HCT116 (cell line): Measurements from ENCODE around the gene FAM193A. TPM values are rescaled to one million over a fixed set of nuclear protein-coding genes. Genes with fewer than 3 reads are reported as not detected.

ENCODE experiments used
- ATAC-seq: fragments of 200-7000 bp; cut with Tn5 transposase; 2 replicates; pipeline ENCODE4 v1.9.1; 2020; ENCODE audit warnings: mild to moderate bottlenecking, moderate library complexity
- BruUV-seq: library from RNA; stranded (reverse); fragments of 400-500 nt; replicated peaks from 2 replicates; lab custom pipeline; 2021; lab: Mats Ljungman, UMichigan
- CTCF ChIA-PET: fragments of 300-600 bp; sonication (Branson Sonifier 250); formaldehyde crosslinking; loops from one replicate; lab custom pipeline; 2021; ENCODE audit warnings: antibody characterized with exemption; lab: Charles Lee
- POLR2A ChIA-PET: fragments of 300-600, 350-600 bp; sonication (Branson Sonifier 250); formaldehyde crosslinking; loops from one replicate; lab custom pipeline; 2021; ENCODE audit warnings: antibody characterized with exemption; lab: Charles Lee
- RAD21 ChIA-PET, 2 experiments: fragments of 300-600 bp; sonication (Branson Sonifier 250); formaldehyde crosslinking; loops; one replicate each; lab custom pipeline; 2023; ENCODE audit warnings: low total read pairs in 2 of 2; ENCODE audit not compliant: uncharacterized antibody in 2 of 2, unreplicated experiment in 2 of 2, low non-redundant PET in 1 of 2; lab: Charles Lee
- DNase-seq: peaks from one replicate; pipeline ENCODE4 v3.0.0-alpha.2; 2010; ENCODE audit warnings: low read depth, low spot score
- H2AFZ ChIP-seq: fragments of 200-600 bp; shearing (Covaris generic), sonication (generic); 2 replicates; pipeline ENCODE4 v1.6.1; 2017; ENCODE audit warnings: low read depth, mixed run types, mixed read lengths, antibody characterized with exemption, low read length; ENCODE audit not compliant: poor library complexity, severe bottlenecking
- H3K27ac ChIP-seq: 2 replicates; pipeline ENCODE4 v1.5.1; 2012; ENCODE audit warnings: low read depth, low read length
- H3K27me3 ChIP-seq: fragments of 200-600 bp; sonication (generic); 2 replicates; pipeline ENCODE4 v1.6.1; 2016; ENCODE audit warnings: mixed run types, low read length, mixed read lengths; ENCODE audit not compliant: insufficient read depth
- H3K36me3 ChIP-seq, 2 experiments: fragments of 200-500 bp in 1 of 2; fragments of 200-600 bp in 1 of 2; sonication (Bioruptor generic) in 1 of 2; sonication (generic) in 1 of 2; 2 replicates each; pipeline versions ENCODE4 v1.5.1 to v1.6.1; 2014 to 2016; ENCODE audit warnings: low read length in 2 of 2, inconsistent platforms in 1 of 2, mixed read lengths in 1 of 2, mixed run types in 1 of 2; ENCODE audit not compliant: insufficient read depth in 2 of 2, control insufficient read depth in 1 of 2
- H3K4me1 ChIP-seq, 2 experiments: fragments of 200-600 bp in 1 of 2; sonication (generic) in 1 of 2; 2 replicates each; pipeline versions ENCODE4 v1.5.1 to v1.6.1; 2012 to 2017; ENCODE audit warnings: low read length in 2 of 2, inconsistent platforms in 1 of 2, mild to moderate bottlenecking in 1 of 2, mixed read lengths in 1 of 2, mixed run types in 1 of 2, moderate library complexity in 1 of 2; ENCODE audit not compliant: insufficient read depth in 2 of 2, control insufficient read depth in 1 of 2
- H3K4me2 ChIP-seq: fragments of 200-600 bp; sonication (generic); 2 replicates; pipeline ENCODE4 v1.6.1; 2017; ENCODE audit warnings: mixed run types, low read length, mixed read lengths
- H3K4me3 ChIP-seq, 2 experiments: fragments of 200-600 bp in 1 of 2; sonication (generic) in 1 of 2; replicated peaks in 1 of 2; 2 replicates each; pipeline ENCODE4 v1.5.1; 2011 to 2016; ENCODE audit warnings: low read length in 2 of 2, control low read depth in 1 of 2, low read depth in 1 of 2, mild to moderate bottlenecking in 1 of 2, mixed read lengths in 1 of 2, mixed run types in 1 of 2
- H3K79me2 ChIP-seq: fragments of 200-600 bp; sonication (generic); 2 replicates; pipeline ENCODE4 v1.6.1; 2017; ENCODE audit warnings: mild to moderate bottlenecking, mixed run types, low read length, moderate library complexity, mixed read lengths; ENCODE audit not compliant: insufficient read depth
- H3K9ac ChIP-seq: fragments of 200-600 bp; sonication (generic); 2 replicates; pipeline ENCODE4 v1.6.1; 2016; ENCODE audit warnings: low read length, mixed read lengths
- H3K9me2 ChIP-seq: fragments of 200-600 bp; sonication (generic), shearing (Covaris generic); 2 replicates; pipeline ENCODE4 v1.6.1; 2017; ENCODE audit warnings: mixed run types, mild to moderate bottlenecking, moderate library complexity; ENCODE audit not compliant: insufficient read depth
- H3K9me3 ChIP-seq, 2 experiments: fragments of 200-500 bp in 1 of 2; fragments of 200-600 bp in 1 of 2; sonication (Bioruptor generic) in 1 of 2; sonication (generic) in 1 of 2; 2 replicates each; pipeline ENCODE4 v1.6.1; 2014 to 2017; ENCODE audit warnings: low read length in 2 of 2, mixed read lengths in 2 of 2, inconsistent platforms in 1 of 2, low read depth in 1 of 2, mild to moderate bottlenecking in 1 of 2, mixed run types in 1 of 2, moderate library complexity in 1 of 2; ENCODE audit not compliant: control insufficient read depth in 1 of 2, insufficient read depth in 1 of 2
- H4K20me1 ChIP-seq: fragments of 200-600 bp; sonication (generic), shearing (Covaris generic); 2 replicates; pipeline ENCODE4 v1.6.1; 2017; ENCODE audit warnings: mixed run types, mild to moderate bottlenecking, moderate library complexity; ENCODE audit not compliant: insufficient read depth
- CBX3 ChIP-seq: IDR thresholded peaks from 2 replicates; pipeline ENCODE4 v1.6.1; 2012; ENCODE audit warnings: low read depth
- CEBPB ChIP-seq: IDR thresholded peaks from 2 replicates; pipeline ENCODE4 v1.6.1; 2012; ENCODE audit warnings: low read depth
- ELF1 ChIP-seq: IDR thresholded peaks from 2 replicates; pipeline ENCODE4 v1.6.1; 2012; ENCODE audit warnings: low read depth, borderline replicate concordance
- EZH2phosphoT487 ChIP-seq: fragments of 200-600 bp; IDR thresholded peaks from 2 replicates; pipeline ENCODE4 v1.6.1; 2018; ENCODE audit warnings: antibody characterized with exemption, borderline replicate concordance
- FOSL1 ChIP-seq: IDR thresholded peaks from 2 replicates; pipeline ENCODE4 v1.6.1; 2012; ENCODE audit warnings: low read depth
- POLR2A ChIP-seq: IDR thresholded peaks from 2 replicates; pipeline ENCODE4 v1.7.0; 2011; ENCODE audit warnings: borderline replicate concordance; ENCODE audit not compliant: insufficient read depth, insufficient read length; ENCODE audit errors: extremely low read depth
- POLR2AphosphoS5 ChIP-seq: IDR thresholded peaks from 2 replicates; pipeline ENCODE4 v1.6.1; 2011; ENCODE audit warnings: mild to moderate bottlenecking, low read depth, low read length, moderate library complexity
- RAD21 ChIP-seq: IDR thresholded peaks from 2 replicates; pipeline ENCODE4 v1.6.1; 2012; ENCODE audit warnings: low read depth, mild to moderate bottlenecking
- REST ChIP-seq: IDR thresholded peaks from 2 replicates; pipeline ENCODE4 v1.6.1; 2012; ENCODE audit warnings: low read depth
- SIN3A ChIP-seq: IDR thresholded peaks from 2 replicates; pipeline ENCODE4 v1.6.1; 2012; ENCODE audit warnings: low read depth
- SP1 ChIP-seq: IDR thresholded peaks from 2 replicates; pipeline ENCODE4 v1.6.1; 2012; ENCODE audit warnings: low read depth
- SRF ChIP-seq: IDR thresholded peaks from 2 replicates; pipeline ENCODE4 v1.6.1; 2012; ENCODE audit warnings: low read depth
- ZFX ChIP-seq: fragments of 450-650 bp; IDR thresholded peaks from 2 replicates; pipeline ENCODE4 v1.6.1; 2017
- intact Hi-C: fragments of 100-400 bp; cut with micrococcal nuclease; formaldehyde crosslinking; loops from 2 replicates; pipeline ENCODE4 v1.10.0; 2022
- total RNA-seq: library from RNA; stranded (reverse); gene quantifications from one replicate; pipeline ENCODE4 v1.2.1, GENCODE V29; 2021; ENCODE audit not compliant: unreplicated experiment
- TF ChIP-seq, protein P1 (sequence below), 3 experiments: fragments of 200-600 bp in 1 of 3; sonication (generic) in 1 of 3; IDR thresholded peaks in 2 of 3; conservative IDR thresholded peaks in 1 of 3; 2 replicates each; pipeline ENCODE4 v1.5.1; 2012 to 2017; ENCODE audit warnings: low read depth in 2 of 3, low read length in 2 of 3, antibody characterized with exemption in 1 of 3, borderline replicate concordance in 1 of 3, control low read depth in 1 of 3, mild to moderate bottlenecking in 1 of 3, mixed read lengths in 1 of 3, mixed run types in 1 of 3, moderate library complexity in 1 of 3; ENCODE audit not compliant: insufficient read depth in 1 of 3
- TF ChIP-seq, protein P2 (sequence below): IDR thresholded peaks from 2 replicates; pipeline ENCODE4 v1.6.1; 2012
- TF ChIP-seq, protein P3 (sequence below): IDR thresholded peaks from 2 replicates; pipeline ENCODE4 v1.6.1; 2011; ENCODE audit warnings: mild to moderate bottlenecking, low read length, moderate library complexity; ENCODE audit not compliant: insufficient replicate concordance; ENCODE audit errors: extremely low read depth

The FAM193A gene
- total RNA-seq, 1 experiment from 2014 or later: 15.7 TPM

GRCh38 chr4:2699534-2699933 lies 163.1 kb downstream of the FAM193A start:
- Histone ChIP-seq H3K9ac (no peak overlapping the region), H3K9me3 (no peaks in the 10 kb centered on the region), H3K27ac (no peak overlapping the region), H3K4me3 (no peak overlapping the region), H3K79me2 (no peaks in the 10 kb centered on the region), H3K4me2 (no peak overlapping the region), H3K4me1 (no peaks in the 10 kb centered on the region), H3K36me3 (peaks cover 38 to 43% of the 10 kb centered on the region in 2 experiments; a peak in 3 of 4 replicates), H2AFZ (no peak overlapping the region), H3K27me3 (no peaks in the 10 kb centered on the region), H4K20me1 (peaks cover 3% of the 10 kb centered on the region; the same call in 1 of the 2 replicates), H3K9me2 (no peaks in the 10 kb centered on the region)
- no peak for TF ChIP-seq SP1
- TF ChIP-seq POLR2AphosphoS5: no peak
- TF ChIP-seq POLR2A: no peak
- no peak for TF ChIP-seq CEBPB
- TF ChIP-seq CBX3: no peak
- TF ChIP-seq REST: no peak
- no peak for TF ChIP-seq SRF
- no peak for TF ChIP-seq ELF1
- no peak for TF ChIP-seq SIN3A
- TF ChIP-seq, protein P1, sequence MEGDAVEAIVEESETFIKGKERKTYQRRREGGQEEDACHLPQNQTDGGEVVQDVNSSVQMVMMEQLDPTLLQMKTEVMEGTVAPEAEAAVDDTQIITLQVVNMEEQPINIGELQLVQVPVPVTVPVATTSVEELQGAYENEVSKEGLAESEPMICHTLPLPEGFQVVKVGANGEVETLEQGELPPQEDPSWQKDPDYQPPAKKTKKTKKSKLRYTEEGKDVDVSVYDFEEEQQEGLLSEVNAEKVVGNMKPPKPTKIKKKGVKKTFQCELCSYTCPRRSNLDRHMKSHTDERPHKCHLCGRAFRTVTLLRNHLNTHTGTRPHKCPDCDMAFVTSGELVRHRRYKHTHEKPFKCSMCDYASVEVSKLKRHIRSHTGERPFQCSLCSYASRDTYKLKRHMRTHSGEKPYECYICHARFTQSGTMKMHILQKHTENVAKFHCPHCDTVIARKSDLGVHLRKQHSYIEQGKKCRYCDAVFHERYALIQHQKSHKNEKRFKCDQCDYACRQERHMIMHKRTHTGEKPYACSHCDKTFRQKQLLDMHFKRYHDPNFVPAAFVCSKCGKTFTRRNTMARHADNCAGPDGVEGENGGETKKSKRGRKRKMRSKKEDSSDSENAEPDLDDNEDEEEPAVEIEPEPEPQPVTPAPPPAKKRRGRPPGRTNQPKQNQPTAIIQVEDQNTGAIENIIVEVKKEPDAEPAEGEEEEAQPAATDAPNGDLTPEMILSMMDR (IDR thresholded peaks at IDR 0.05 in 2 of 3, conservative IDR thresholded peaks at IDR 0.05 in 1 of 3; ENCODE audit: borderline replicate concordance in 1 of 3, insufficient read depth in 1 of 3, low read depth in 2 of 3, low read length in 2 of 3): no peak
- no peak for TF ChIP-seq ZFX
- no peak for TF ChIP-seq EZH2phosphoT487
- no peak for TF ChIP-seq RAD21
- TF ChIP-seq, protein P2, sequence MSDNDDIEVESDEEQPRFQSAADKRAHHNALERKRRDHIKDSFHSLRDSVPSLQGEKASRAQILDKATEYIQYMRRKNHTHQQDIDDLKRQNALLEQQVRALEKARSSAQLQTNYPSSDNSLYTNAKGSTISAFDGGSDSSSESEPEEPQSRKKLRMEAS: no peak
- no peak for TF ChIP-seq FOSL1
- TF ChIP-seq, protein P3, sequence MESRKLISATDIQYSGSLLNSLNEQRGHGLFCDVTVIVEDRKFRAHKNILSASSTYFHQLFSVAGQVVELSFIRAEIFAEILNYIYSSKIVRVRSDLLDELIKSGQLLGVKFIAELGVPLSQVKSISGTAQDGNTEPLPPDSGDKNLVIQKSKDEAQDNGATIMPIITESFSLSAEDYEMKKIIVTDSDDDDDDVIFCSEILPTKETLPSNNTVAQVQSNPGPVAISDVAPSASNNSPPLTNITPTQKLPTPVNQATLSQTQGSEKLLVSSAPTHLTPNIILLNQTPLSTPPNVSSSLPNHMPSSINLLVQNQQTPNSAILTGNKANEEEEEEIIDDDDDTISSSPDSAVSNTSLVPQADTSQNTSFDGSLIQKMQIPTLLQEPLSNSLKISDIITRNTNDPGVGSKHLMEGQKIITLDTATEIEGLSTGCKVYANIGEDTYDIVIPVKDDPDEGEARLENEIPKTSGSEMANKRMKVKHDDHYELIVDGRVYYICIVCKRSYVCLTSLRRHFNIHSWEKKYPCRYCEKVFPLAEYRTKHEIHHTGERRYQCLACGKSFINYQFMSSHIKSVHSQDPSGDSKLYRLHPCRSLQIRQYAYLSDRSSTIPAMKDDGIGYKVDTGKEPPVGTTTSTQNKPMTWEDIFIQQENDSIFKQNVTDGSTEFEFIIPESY: no peak
- RAD21 ChIA-PET: no interaction called here
- POLR2A ChIA-PET: no interaction called here
- DNase-seq: no peak
- CTCF ChIA-PET: no interaction called here
- no peak for ATAC-seq
- intact Hi-C loops: no loop called here
- no TSS peak for BruUV-seq
